Head of caudate nucleus (tissue), 42 donors: ENCODE measurements around the gene ATP8B2.
"Not testable (repeated sequence)": the region's sequence is repeated elsewhere in the genome, so short reads cannot be mapped to it uniquely, and the experiment has no call there.

ENCODE experiments used
- DNase-seq, 42 donors: peaks; one replicate each; pipeline versions ENCODE4 v3.0.0 to v3.0.0-alpha.2; 2020 to 2021; ENCODE audit warnings: mixed read lengths in 7 of 42
- intact Hi-C: fragments of 100-400 bp; cut with DNase I; formaldehyde crosslinking; loops from one replicate; pipeline ENCODE4 v1.15.0; 2022

Gene ATP8B2, protein sequence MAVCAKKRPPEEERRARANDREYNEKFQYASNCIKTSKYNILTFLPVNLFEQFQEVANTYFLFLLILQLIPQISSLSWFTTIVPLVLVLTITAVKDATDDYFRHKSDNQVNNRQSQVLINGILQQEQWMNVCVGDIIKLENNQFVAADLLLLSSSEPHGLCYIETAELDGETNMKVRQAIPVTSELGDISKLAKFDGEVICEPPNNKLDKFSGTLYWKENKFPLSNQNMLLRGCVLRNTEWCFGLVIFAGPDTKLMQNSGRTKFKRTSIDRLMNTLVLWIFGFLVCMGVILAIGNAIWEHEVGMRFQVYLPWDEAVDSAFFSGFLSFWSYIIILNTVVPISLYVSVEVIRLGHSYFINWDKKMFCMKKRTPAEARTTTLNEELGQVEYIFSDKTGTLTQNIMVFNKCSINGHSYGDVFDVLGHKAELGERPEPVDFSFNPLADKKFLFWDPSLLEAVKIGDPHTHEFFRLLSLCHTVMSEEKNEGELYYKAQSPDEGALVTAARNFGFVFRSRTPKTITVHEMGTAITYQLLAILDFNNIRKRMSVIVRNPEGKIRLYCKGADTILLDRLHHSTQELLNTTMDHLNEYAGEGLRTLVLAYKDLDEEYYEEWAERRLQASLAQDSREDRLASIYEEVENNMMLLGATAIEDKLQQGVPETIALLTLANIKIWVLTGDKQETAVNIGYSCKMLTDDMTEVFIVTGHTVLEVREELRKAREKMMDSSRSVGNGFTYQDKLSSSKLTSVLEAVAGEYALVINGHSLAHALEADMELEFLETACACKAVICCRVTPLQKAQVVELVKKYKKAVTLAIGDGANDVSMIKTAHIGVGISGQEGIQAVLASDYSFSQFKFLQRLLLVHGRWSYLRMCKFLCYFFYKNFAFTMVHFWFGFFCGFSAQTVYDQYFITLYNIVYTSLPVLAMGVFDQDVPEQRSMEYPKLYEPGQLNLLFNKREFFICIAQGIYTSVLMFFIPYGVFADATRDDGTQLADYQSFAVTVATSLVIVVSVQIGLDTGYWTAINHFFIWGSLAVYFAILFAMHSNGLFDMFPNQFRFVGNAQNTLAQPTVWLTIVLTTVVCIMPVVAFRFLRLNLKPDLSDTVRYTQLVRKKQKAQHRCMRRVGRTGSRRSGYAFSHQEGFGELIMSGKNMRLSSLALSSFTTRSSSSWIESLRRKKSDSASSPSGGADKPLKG

GRCh38 chr1:154324669-154325582 is at the start of gene ATP8B2:
Gene ATP8B2, plus strand, starts transcription at chr1:154325525. Its CDS starts 2,617 bp downstream, at chr1:154328142.
- intact Hi-C loops, result no loop called here

GRCh38 chr1:154276797-154277196 is 48.5 kb upstream of the ATP8B2 start:
- intact Hi-C loops, result no loop called here
- no peak for DNase-seq

More at GRCh38 chr1:154324669-154325582, at the start of gene ATP8B2:
- DNase-seq, result peak; percentile 65 to 91 (median 82)

GRCh38 chr1:154287591-154287990 is 37.7 kb upstream of the ATP8B2 start:
- DNase-seq, intact Hi-C loops: not testable (repeated sequence)

DNA sequence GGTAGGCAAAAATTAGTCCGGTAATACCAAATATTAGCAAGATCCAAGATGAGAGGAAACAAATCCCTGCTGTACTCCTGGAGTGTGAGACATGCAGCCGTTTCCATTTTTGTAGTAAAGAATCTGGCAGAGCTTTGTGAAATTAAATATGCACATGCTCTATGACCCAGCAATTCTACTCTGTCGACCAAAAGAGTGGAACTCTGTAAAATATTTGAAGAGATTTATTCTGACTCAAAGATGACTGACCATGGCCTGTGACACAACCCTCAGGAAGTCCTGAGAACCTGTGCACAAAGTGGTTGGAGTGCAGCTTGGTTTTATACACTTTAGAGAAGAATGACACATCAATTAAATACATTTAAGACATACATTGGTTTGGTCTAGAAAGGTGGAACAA is 36.7 kb upstream of the ATP8B2 start:
- intact Hi-C loops, result no loop called here
- DNase-seq, result no peak

- peak in 27 of 42 donors; percentile 8 to 81 (median 39) for DNase-seq
- intact Hi-C loops, result no loop called here
These were observed 34.4 kb upstream of the ATP8B2 start for GRCh38 chr1:154290921-154291320.

DNA sequence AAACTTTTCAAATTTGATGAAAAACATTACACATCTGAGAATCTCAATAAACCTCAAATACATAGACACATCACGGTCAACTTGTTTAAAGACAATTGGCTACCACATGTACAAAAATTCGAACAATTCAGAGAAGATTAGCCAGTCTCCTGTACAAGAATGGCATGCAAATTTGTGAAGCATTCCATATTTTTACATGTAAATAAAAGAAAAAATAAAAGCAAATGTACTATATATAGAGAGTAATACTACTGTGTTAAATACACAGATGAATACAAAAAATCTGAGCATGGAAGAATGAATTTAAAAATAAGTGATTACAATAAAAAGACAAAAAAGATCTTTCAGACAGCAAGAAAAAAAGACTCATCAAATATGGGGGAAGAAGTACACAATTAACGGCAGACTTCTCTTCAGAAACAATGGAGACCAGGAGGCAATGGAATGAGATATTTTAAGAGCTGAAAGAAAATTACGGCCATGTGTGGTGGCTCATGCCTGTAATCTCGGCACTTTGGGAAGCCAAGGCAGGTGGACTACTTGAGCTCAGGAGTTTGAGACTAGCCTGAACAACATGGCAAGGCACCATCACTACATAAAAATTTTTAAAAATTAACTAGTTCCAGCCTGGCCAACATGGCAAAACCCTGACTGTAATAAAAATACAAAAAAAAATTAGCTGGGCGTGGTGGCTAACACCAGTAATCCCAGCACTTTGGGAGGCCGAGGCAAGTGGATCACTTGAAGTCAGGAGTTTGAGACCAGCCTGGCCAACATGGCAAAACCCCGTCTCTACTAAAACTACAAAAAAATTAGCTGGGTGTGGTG is 29.7 kb upstream of the ATP8B2 start:
- no peak for DNase-seq
- intact Hi-C loops, result no loop called here

- no peak for DNase-seq
- intact Hi-C loops, result no loop called here
These were observed 23.7 kb upstream of the ATP8B2 start for GRCh38 chr1:154301582-154301981.

- peak in 38 of 42 donors; percentile 22 to 92 (median 67) for DNase-seq
- intact Hi-C loops, result no loop called here
These were observed 20.5 kb upstream of the ATP8B2 start for GRCh38 chr1:154304664-154305337.

GRCh38 chr1:154306151-154306550 is 19.2 kb upstream of the ATP8B2 start:
- intact Hi-C loops, result no loop called here

DNA sequence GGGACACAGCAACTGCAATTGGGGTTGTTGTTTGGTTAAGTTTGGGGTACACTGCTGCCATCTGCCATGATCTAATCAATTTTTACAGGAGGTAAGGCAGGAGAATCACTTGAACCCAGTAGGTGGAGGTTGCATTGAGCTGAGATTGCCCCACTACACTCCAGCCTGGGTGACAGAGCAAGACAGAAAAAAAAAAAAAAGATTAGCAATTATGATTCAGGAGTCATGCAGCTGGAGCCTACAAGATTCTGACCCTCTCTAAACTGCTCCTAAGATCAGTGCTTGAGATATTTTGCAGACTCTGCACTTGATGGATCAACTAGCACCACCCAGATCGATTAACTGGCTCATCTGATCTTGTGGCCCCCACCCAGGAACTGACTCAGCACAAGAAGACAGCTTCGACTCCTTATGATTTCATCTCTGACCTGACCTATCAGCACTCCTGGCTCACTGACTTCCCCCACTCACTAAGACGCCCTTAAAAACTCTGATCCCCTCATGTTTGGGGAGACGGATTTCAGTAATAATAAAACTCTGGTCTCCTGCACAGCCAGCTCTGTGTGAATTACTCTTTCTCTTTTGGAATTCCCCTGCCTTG is 17.6 kb upstream of the ATP8B2 start:
- DNase-seq, intact Hi-C loops: not testable (repeated sequence)

More at GRCh38 chr1:154306151-154306550, 19.2 kb upstream of the ATP8B2 start:
- DNase-seq, result no peak

GRCh38 chr1:154309136-154309535 is 16.2 kb upstream of the ATP8B2 start:
- DNase-seq, intact Hi-C loops: not testable (repeated sequence)

- intact Hi-C loops, DNase-seq: not testable (repeated sequence)
These were observed 12.9 kb upstream of the ATP8B2 start for GRCh38 chr1:154312229-154313065.

DNA sequence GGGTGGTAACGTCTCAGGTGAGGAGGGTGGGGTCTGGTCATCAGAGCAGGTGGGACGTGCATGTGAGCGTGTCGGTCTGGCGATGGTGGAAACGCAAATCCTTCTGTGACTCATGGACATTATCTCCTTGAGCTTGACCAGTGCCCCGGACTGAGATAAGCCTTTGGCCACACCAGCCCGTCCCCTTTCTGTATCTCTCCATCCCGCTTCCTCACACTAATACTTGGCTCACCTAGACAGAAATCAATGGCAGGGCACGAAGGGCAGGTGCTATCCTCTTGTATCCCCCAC is 12.3 kb upstream of the ATP8B2 start:
- no peak for DNase-seq
- intact Hi-C loops, result no loop called here

GRCh38 chr1:154314226-154314625 is 11.1 kb upstream of the ATP8B2 start:
- intact Hi-C loops, DNase-seq: not testable (repeated sequence)

DNA sequence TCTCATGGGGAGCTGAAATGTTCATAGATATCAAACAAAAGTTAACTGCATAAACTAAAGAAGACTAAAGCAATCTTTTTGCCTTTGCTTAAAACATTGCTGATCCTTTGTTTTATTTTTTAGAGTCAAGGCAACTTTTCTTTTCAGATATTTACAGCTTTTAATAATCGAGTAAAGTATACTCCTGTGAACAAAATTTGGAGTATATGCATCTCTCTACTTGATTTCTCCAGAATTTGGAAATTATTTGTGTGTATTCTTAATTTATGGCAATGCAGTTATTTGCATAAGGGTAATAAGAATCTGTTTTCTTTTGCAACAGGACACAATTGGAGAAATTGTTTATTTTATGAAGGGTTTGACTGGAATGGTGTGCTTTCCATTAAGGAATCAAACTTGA is 8.6 kb upstream of the ATP8B2 start:
- intact Hi-C loops, result no loop called here
- DNase-seq, result no peak

DNA sequence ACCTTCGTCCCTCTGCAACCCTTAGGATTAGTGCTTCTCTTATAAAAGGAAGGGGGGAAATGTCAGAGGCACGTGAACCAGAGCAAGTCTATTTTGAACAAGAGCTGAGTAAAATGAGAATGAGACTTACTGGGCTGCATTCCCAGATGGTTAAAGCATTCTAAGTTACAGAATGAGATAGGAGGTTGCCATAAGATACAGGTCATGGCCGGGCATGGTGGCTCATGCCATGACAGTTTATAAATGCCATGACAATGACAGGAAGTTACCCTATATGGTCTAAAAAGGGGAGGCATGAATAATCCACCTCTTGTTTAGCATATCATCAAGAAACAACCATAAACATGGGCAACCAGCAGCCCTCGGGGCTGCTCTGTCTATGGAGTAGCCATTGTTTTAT is 6.9 kb upstream of the ATP8B2 start:
- no peak for DNase-seq
- intact Hi-C loops, result no loop called here
